HCT116 (cell line): ENCODE data around the gene OPCML. TPM values are rescaled to one million over a fixed set of nuclear protein-coding genes. Genes with fewer than 3 reads are reported as not detected.

ENCODE experiments used
- ATAC-seq: fragments of 200-7000 bp; cut with Tn5 transposase; 2 replicates; pipeline ENCODE4 v1.9.1; 2020; ENCODE audit warnings: mild to moderate bottlenecking, moderate library complexity
- BruUV-seq: library from RNA; stranded (reverse); fragments of 400-500 nt; replicated peaks from 2 replicates; lab custom pipeline; 2021; lab: Mats Ljungman, UMichigan
- CTCF ChIA-PET: fragments of 300-600 bp; sonication (Branson Sonifier 250); formaldehyde crosslinking; loops from one replicate; lab custom pipeline; 2021; ENCODE audit warnings: antibody characterized with exemption; lab: Charles Lee
- POLR2A ChIA-PET: fragments of 300-600, 350-600 bp; sonication (Branson Sonifier 250); formaldehyde crosslinking; loops from one replicate; lab custom pipeline; 2021; ENCODE audit warnings: antibody characterized with exemption; lab: Charles Lee
- RAD21 ChIA-PET, 2 experiments: fragments of 300-600 bp; sonication (Branson Sonifier 250); formaldehyde crosslinking; loops; one replicate each; lab custom pipeline; 2023; ENCODE audit warnings: low total read pairs in 2 of 2; ENCODE audit not compliant: uncharacterized antibody in 2 of 2, unreplicated experiment in 2 of 2, low non-redundant PET in 1 of 2; lab: Charles Lee
- DNase-seq: peaks from one replicate; pipeline ENCODE4 v3.0.0-alpha.2; 2010; ENCODE audit warnings: low read depth, low spot score
- H2AFZ ChIP-seq: fragments of 200-600 bp; shearing (Covaris generic), sonication (generic); 2 replicates; pipeline ENCODE4 v1.6.1; 2017; ENCODE audit warnings: low read depth, mixed run types, mixed read lengths, antibody characterized with exemption, low read length; ENCODE audit not compliant: poor library complexity, severe bottlenecking
- H3K27ac ChIP-seq: 2 replicates; pipeline ENCODE4 v1.5.1; 2012; ENCODE audit warnings: low read depth, low read length
- H3K27me3 ChIP-seq: fragments of 200-600 bp; sonication (generic); 2 replicates; pipeline ENCODE4 v1.6.1; 2016; ENCODE audit warnings: mixed run types, low read length, mixed read lengths; ENCODE audit not compliant: insufficient read depth
- H3K36me3 ChIP-seq, 2 experiments: fragments of 200-500 bp in 1 of 2; fragments of 200-600 bp in 1 of 2; sonication (Bioruptor generic) in 1 of 2; sonication (generic) in 1 of 2; 2 replicates each; pipeline versions ENCODE4 v1.5.1 to v1.6.1; 2014 to 2016; ENCODE audit warnings: low read length in 2 of 2, inconsistent platforms in 1 of 2, mixed read lengths in 1 of 2, mixed run types in 1 of 2; ENCODE audit not compliant: insufficient read depth in 2 of 2, control insufficient read depth in 1 of 2
- H3K4me1 ChIP-seq, 2 experiments: fragments of 200-600 bp in 1 of 2; sonication (generic) in 1 of 2; 2 replicates each; pipeline versions ENCODE4 v1.5.1 to v1.6.1; 2012 to 2017; ENCODE audit warnings: low read length in 2 of 2, inconsistent platforms in 1 of 2, mild to moderate bottlenecking in 1 of 2, mixed read lengths in 1 of 2, mixed run types in 1 of 2, moderate library complexity in 1 of 2; ENCODE audit not compliant: insufficient read depth in 2 of 2, control insufficient read depth in 1 of 2
- H3K4me2 ChIP-seq: fragments of 200-600 bp; sonication (generic); 2 replicates; pipeline ENCODE4 v1.6.1; 2017; ENCODE audit warnings: mixed run types, low read length, mixed read lengths
- H3K4me3 ChIP-seq, 2 experiments: fragments of 200-600 bp in 1 of 2; sonication (generic) in 1 of 2; replicated peaks in 1 of 2; 2 replicates each; pipeline ENCODE4 v1.5.1; 2011 to 2016; ENCODE audit warnings: low read length in 2 of 2, control low read depth in 1 of 2, low read depth in 1 of 2, mild to moderate bottlenecking in 1 of 2, mixed read lengths in 1 of 2, mixed run types in 1 of 2
- H3K79me2 ChIP-seq: fragments of 200-600 bp; sonication (generic); 2 replicates; pipeline ENCODE4 v1.6.1; 2017; ENCODE audit warnings: mild to moderate bottlenecking, mixed run types, low read length, moderate library complexity, mixed read lengths; ENCODE audit not compliant: insufficient read depth
- H3K9ac ChIP-seq: fragments of 200-600 bp; sonication (generic); 2 replicates; pipeline ENCODE4 v1.6.1; 2016; ENCODE audit warnings: low read length, mixed read lengths
- H3K9me2 ChIP-seq: fragments of 200-600 bp; sonication (generic), shearing (Covaris generic); 2 replicates; pipeline ENCODE4 v1.6.1; 2017; ENCODE audit warnings: mixed run types, mild to moderate bottlenecking, moderate library complexity; ENCODE audit not compliant: insufficient read depth
- H3K9me3 ChIP-seq, 2 experiments: fragments of 200-500 bp in 1 of 2; fragments of 200-600 bp in 1 of 2; sonication (Bioruptor generic) in 1 of 2; sonication (generic) in 1 of 2; 2 replicates each; pipeline ENCODE4 v1.6.1; 2014 to 2017; ENCODE audit warnings: low read length in 2 of 2, mixed read lengths in 2 of 2, inconsistent platforms in 1 of 2, low read depth in 1 of 2, mild to moderate bottlenecking in 1 of 2, mixed run types in 1 of 2, moderate library complexity in 1 of 2; ENCODE audit not compliant: control insufficient read depth in 1 of 2, insufficient read depth in 1 of 2
- H4K20me1 ChIP-seq: fragments of 200-600 bp; sonication (generic), shearing (Covaris generic); 2 replicates; pipeline ENCODE4 v1.6.1; 2017; ENCODE audit warnings: mixed run types, mild to moderate bottlenecking, moderate library complexity; ENCODE audit not compliant: insufficient read depth
- CEBPB ChIP-seq: IDR thresholded peaks from 2 replicates; pipeline ENCODE4 v1.6.1; 2012; ENCODE audit warnings: low read depth
- EGR1 ChIP-seq: IDR thresholded peaks from 2 replicates; pipeline ENCODE4 v1.6.1; 2012; ENCODE audit warnings: low read depth
- ELF1 ChIP-seq: IDR thresholded peaks from 2 replicates; pipeline ENCODE4 v1.6.1; 2012; ENCODE audit warnings: low read depth, borderline replicate concordance
- EZH2 ChIP-seq: fragments of 200-600 bp; sonication (generic); IDR thresholded peaks from 2 replicates; pipeline ENCODE4 v1.6.1; 2017; ENCODE audit warnings: antibody characterized with exemption, mixed run types
- JUND ChIP-seq: IDR thresholded peaks from 2 replicates; pipeline ENCODE4 v1.6.1; 2012
- SP1 ChIP-seq: IDR thresholded peaks from 2 replicates; pipeline ENCODE4 v1.6.1; 2012; ENCODE audit warnings: low read depth
- SRF ChIP-seq: IDR thresholded peaks from 2 replicates; pipeline ENCODE4 v1.6.1; 2012; ENCODE audit warnings: low read depth
- TCF7L2 ChIP-seq: IDR thresholded peaks from 2 replicates; pipeline ENCODE4 v1.7.0; 2011; ENCODE audit warnings: borderline replicate concordance, inconsistent platforms; ENCODE audit not compliant: insufficient read depth, insufficient read length; ENCODE audit errors: extremely low read depth
- YY1 ChIP-seq: IDR thresholded peaks from 2 replicates; pipeline ENCODE4 v1.6.1; 2011; ENCODE audit warnings: low read length, low read depth, moderate library complexity, mild to moderate bottlenecking; ENCODE audit not compliant: insufficient replicate concordance; ENCODE audit errors: extremely low read depth
- ZFX ChIP-seq: fragments of 450-650 bp; IDR thresholded peaks from 2 replicates; pipeline ENCODE4 v1.6.1; 2017
- intact Hi-C: fragments of 100-400 bp; cut with micrococcal nuclease; formaldehyde crosslinking; loops from 2 replicates; pipeline ENCODE4 v1.10.0; 2022
- total RNA-seq: library from RNA; stranded (reverse); gene quantifications from one replicate; pipeline ENCODE4 v1.2.1, GENCODE V29; 2021; ENCODE audit not compliant: unreplicated experiment
- TF ChIP-seq, protein P1 (sequence below): IDR thresholded peaks from 2 replicates; pipeline ENCODE4 v1.6.1; 2012; ENCODE audit warnings: low read depth
- TF ChIP-seq, protein P2 (sequence below): IDR thresholded peaks from 2 replicates; pipeline ENCODE4 v1.6.1; 2012

OPCML gene
- total RNA-seq, 1 experiment from 2014 or later = not detected

DNA sequence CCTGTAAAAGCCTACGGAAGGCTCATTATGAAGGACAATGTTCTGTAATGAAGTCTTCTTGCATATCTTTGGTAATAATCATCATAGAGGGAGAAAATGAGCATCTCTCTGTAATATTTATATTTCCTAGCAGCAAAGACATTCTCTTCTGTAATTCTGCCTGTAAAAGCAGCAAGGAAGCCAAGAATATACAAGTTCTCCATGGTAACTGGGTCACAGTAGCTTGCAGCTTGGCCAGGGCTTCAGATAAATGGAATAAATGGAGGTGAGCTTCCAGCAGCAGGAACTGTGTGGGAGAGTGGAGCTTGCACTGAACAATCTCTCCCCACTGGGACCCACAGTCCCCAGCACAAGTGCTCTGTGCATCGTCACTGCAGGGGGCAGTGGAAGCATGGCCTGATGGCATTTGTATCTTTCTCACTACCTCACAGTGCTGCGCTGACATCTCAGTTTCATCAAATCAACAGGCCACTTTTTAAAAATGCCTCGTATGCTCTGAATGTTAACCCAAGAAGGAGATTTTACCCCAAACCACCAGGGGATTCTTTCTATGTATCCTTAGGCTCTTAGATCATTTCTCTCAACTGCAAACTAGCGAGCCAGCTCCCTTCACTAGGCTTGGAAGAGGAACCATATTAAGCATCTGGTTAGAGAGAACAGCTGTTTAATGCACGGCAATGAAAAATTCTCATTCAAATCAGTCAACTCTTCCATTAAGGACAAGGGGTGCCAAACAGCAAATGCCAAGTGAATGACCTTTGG lies 1059.7 kb downstream of the OPCML start:
- H3K4me3 ChIP-seq = no peak overlapping the region
- ChIA-PET POLR2A (no interaction called here), RAD21 (no interaction called here), CTCF (no interaction called here)
- H3K4me1 ChIP-seq = no peaks in the 10 kb centered on the region
- peaks cover 8 to 56% of the 10 kb centered on the region in 2 experiments; a peak in 3 of 4 replicates for H3K9me3 ChIP-seq
- no peak for DNase-seq
- no peak overlapping the region for H3K9ac ChIP-seq
- H4K20me1 ChIP-seq = no peaks in the 10 kb centered on the region
- no peak overlapping the region for H2AFZ ChIP-seq
- no peaks in the 10 kb centered on the region for H3K36me3 ChIP-seq
- H3K27ac ChIP-seq = no peak overlapping the region
- no peak for ATAC-seq
- intact Hi-C loops = no loop called here
- no peaks in the 10 kb centered on the region for H3K9me2 ChIP-seq
- H3K27me3 ChIP-seq = no peaks in the 10 kb centered on the region
- no peak overlapping the region for H3K4me2 ChIP-seq
- BruUV-seq = no TSS peak
- no peaks in the 10 kb centered on the region for H3K79me2 ChIP-seq
- TF ChIP-seq JUND = no peak
- TF ChIP-seq EZH2 = no peak
- TF ChIP-seq SP1 = no peak
- TF ChIP-seq ELF1 = no peak
- TF ChIP-seq, protein P1, sequence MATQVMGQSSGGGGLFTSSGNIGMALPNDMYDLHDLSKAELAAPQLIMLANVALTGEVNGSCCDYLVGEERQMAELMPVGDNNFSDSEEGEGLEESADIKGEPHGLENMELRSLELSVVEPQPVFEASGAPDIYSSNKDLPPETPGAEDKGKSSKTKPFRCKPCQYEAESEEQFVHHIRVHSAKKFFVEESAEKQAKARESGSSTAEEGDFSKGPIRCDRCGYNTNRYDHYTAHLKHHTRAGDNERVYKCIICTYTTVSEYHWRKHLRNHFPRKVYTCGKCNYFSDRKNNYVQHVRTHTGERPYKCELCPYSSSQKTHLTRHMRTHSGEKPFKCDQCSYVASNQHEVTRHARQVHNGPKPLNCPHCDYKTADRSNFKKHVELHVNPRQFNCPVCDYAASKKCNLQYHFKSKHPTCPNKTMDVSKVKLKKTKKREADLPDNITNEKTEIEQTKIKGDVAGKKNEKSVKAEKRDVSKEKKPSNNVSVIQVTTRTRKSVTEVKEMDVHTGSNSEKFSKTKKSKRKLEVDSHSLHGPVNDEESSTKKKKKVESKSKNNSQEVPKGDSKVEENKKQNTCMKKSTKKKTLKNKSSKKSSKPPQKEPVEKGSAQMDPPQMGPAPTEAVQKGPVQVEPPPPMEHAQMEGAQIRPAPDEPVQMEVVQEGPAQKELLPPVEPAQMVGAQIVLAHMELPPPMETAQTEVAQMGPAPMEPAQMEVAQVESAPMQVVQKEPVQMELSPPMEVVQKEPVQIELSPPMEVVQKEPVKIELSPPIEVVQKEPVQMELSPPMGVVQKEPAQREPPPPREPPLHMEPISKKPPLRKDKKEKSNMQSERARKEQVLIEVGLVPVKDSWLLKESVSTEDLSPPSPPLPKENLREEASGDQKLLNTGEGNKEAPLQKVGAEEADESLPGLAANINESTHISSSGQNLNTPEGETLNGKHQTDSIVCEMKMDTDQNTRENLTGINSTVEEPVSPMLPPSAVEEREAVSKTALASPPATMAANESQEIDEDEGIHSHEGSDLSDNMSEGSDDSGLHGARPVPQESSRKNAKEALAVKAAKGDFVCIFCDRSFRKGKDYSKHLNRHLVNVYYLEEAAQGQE = no peak
- no peak for TF ChIP-seq YY1
- no peak for TF ChIP-seq CEBPB
- no peak for TF ChIP-seq SRF
- no peak for TF ChIP-seq EGR1
- TF ChIP-seq ZFX = no peak
- TF ChIP-seq, protein P2, sequence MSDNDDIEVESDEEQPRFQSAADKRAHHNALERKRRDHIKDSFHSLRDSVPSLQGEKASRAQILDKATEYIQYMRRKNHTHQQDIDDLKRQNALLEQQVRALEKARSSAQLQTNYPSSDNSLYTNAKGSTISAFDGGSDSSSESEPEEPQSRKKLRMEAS = no peak
- TF ChIP-seq TCF7L2 = no peak
- TF ChIP-seq, all 23 proteins: peak for 0
